ENCODE measurements around the gene F2R. TPM values are rescaled to one million over a fixed set of nuclear protein-coding genes. Genes with fewer than 3 reads are reported as not detected.

Gene F2R

DNA sequence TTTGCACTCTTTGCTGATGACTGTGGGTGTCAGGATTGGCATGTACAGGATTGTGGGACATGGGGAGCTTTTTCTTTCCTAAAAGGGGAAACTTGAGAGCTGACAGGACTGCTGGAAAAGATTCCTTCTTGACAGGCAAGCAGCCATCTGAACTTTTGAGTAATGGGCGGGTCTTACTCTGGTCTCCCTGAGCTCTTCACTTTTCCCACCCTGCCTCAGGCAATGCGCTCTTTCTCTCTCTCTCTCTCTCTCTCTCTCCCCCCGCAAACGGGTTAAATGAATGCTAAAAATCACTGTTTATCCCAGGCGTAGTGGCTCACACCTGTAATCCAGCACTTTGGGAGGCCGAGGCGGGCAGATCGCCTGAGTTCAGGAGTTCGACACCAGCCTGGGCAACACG is 65.8 kb downstream of the F2R start:
- Histone ChIP-seq H2BK5ac (ENCODE audit: low read length) (no peak overlapping the region), H3K9me3 (replicated peaks in 1 of 2; ENCODE audit: control insufficient read depth in 2 of 2, insufficient read depth in 1 of 2, low read depth in 1 of 2, low read length in 2 of 2) (no peaks in the 10 kb centered on the region), H3K27ac (replicated peaks; ENCODE audit: low read length) (no peak overlapping the region), H3K4me1 (ENCODE audit: control insufficient read depth in 2 of 2, insufficient read depth in 1 of 2, low read depth in 1 of 2, low read length in 2 of 2) (no peaks in the 10 kb centered on the region), H2BK120ac (ENCODE audit: low read depth, low read length) (no peak overlapping the region), H3K79me1 (ENCODE audit: low read depth, low read length) (no peaks in the 10 kb centered on the region), H3K18ac (ENCODE audit: low read length) (no peak overlapping the region), H4K8ac (ENCODE audit: low read depth, low read length) (no peak overlapping the region), H2BK12ac (ENCODE audit: low read length) (no peak overlapping the region), H2BK15ac (ENCODE audit: low read length) (no peak overlapping the region), H3K23ac (ENCODE audit: low read depth, low read length, poor library complexity) (no peak overlapping the region), H3K14ac (ENCODE audit: low read length) (no peak overlapping the region), H3K4ac (ENCODE audit: low read length) (no peak overlapping the region), H3K36me3 (replicated peaks in 1 of 2; ENCODE audit: control insufficient read depth in 2 of 2, insufficient read depth in 2 of 2, low read length in 2 of 2) (no peaks in the 10 kb centered on the region), H2AK5ac (ENCODE audit: low read depth, low read length) (no peak overlapping the region), H3K27me3 (ENCODE audit: control insufficient read depth in 3 of 3, insufficient read depth in 3 of 3, low read depth in 1 of 3, low read length in 3 of 3) (no peaks in the 10 kb centered on the region), H3K4me3 (ENCODE audit: low read length in 2 of 2) (no peak overlapping the region), H2AFZ (ENCODE audit: low read length) (peak overlapping the region; percentile 29), H3K4me2 (ENCODE audit: insufficient read depth, low read length, poor library complexity, severe bottlenecking) (no peak overlapping the region), H4K91ac (ENCODE audit: low read depth, low read length, poor library complexity) (no peak overlapping the region), H3K9ac (ENCODE audit: low read depth, low read length, poor library complexity) (no peak overlapping the region)
- WGBS, 2 donors (ENCODE audit: extremely low coverage in 2 of 2, insufficient read length in 2 of 2, insufficient replicate concordance in 1 of 2): no CpG with 5 or more reads among the region's 10 CpGs
- DNase-seq (ENCODE audit: low spot score): no peak

DNA sequence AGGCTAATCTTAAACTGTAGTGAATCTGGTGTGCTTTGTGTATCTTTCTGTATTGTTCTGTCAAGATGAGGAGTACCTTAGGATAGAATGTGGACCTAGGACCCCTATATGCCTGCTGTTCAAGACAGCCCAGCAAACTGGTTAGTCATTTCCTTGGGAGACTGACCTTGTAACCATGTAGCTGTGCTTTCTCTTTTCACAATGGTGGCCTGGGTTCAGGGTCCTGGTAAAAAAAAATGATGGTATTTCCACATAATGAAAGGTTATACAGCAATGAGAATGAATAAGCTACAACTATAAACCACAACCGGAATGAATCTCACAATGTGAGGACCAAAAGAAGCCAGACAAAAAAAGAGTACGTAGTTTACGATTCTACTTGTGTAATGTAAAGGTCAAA is 66.5 kb downstream of the F2R start:
- H2AFZ ChIP-seq (ENCODE audit: low read length): no peak overlapping the region
- H2BK120ac ChIP-seq (ENCODE audit: low read depth, low read length): no peak overlapping the region
- H3K4ac ChIP-seq (ENCODE audit: low read length): no peak overlapping the region
- H3K27me3 ChIP-seq (ENCODE audit: control insufficient read depth in 3 of 3, insufficient read depth in 3 of 3, low read depth in 1 of 3, low read length in 3 of 3): no peaks in the 10 kb centered on the region
- no peak overlapping the region for H4K8ac ChIP-seq (ENCODE audit: low read depth, low read length)
- H3K4me3 ChIP-seq (ENCODE audit: low read length in 2 of 2): no peak overlapping the region
- H4K91ac ChIP-seq (ENCODE audit: low read depth, low read length, poor library complexity): no peak overlapping the region
- H3K9me3 ChIP-seq (replicated peaks in 1 of 2; ENCODE audit: control insufficient read depth in 2 of 2, insufficient read depth in 1 of 2, low read depth in 1 of 2, low read length in 2 of 2): no peaks in the 10 kb centered on the region
- H3K4me2 ChIP-seq (ENCODE audit: insufficient read depth, low read length, poor library complexity, severe bottlenecking): no peak overlapping the region
- no peak overlapping the region for H2BK15ac ChIP-seq (ENCODE audit: low read length)
- no peak overlapping the region for H3K18ac ChIP-seq (ENCODE audit: low read length)
- H3K23ac ChIP-seq (ENCODE audit: low read depth, low read length, poor library complexity): no peak overlapping the region
- no peak overlapping the region for H3K27ac ChIP-seq (replicated peaks; ENCODE audit: low read length)
- no peak overlapping the region for H3K9ac ChIP-seq (ENCODE audit: low read depth, low read length, poor library complexity)
- WGBS, 2 donors (ENCODE audit: extremely low coverage in 2 of 2, insufficient read length in 2 of 2, insufficient replicate concordance in 1 of 2): no CpG with 5 or more reads among the region's 3 CpGs
- no peaks in the 10 kb centered on the region for H3K79me1 ChIP-seq (ENCODE audit: low read depth, low read length)
- no peaks in the 10 kb centered on the region for H3K4me1 ChIP-seq (ENCODE audit: control insufficient read depth in 2 of 2, insufficient read depth in 1 of 2, low read depth in 1 of 2, low read length in 2 of 2)
- H2BK12ac ChIP-seq (ENCODE audit: low read length): peak overlapping the region; percentile 66
- DNase-seq (ENCODE audit: low spot score): no peak
- no peaks in the 10 kb centered on the region for H3K36me3 ChIP-seq (replicated peaks in 1 of 2; ENCODE audit: control insufficient read depth in 2 of 2, insufficient read depth in 2 of 2, low read length in 2 of 2)
- H2AK5ac ChIP-seq (ENCODE audit: low read depth, low read length): no peak overlapping the region
- H2BK5ac ChIP-seq (ENCODE audit: low read length): no peak overlapping the region
- no peak overlapping the region for H3K14ac ChIP-seq (ENCODE audit: low read length)

Small RNA genes lying within 50 kb of the gene (small RNA-seq; reads per million reads assigned to genes)
- gene RF02154 (ENCODE audit: insufficient read depth) (not detected), gene RF02155 (ENCODE audit: insufficient read depth) (not detected)
